NK-92 (cell line): ENCODE data around the gene H6PD.
"Not testable (repeated sequence)": the region's sequence is repeated elsewhere in the genome, so short reads cannot be mapped to it uniquely, and the experiment has no call there.

Experiments
- DNase-seq: peaks from one replicate; lab custom pipeline; 2025; ENCODE audit not compliant: unreplicated experiment; lab: John Stamatoyannopoulos, UW

H6PD gene

DNA sequence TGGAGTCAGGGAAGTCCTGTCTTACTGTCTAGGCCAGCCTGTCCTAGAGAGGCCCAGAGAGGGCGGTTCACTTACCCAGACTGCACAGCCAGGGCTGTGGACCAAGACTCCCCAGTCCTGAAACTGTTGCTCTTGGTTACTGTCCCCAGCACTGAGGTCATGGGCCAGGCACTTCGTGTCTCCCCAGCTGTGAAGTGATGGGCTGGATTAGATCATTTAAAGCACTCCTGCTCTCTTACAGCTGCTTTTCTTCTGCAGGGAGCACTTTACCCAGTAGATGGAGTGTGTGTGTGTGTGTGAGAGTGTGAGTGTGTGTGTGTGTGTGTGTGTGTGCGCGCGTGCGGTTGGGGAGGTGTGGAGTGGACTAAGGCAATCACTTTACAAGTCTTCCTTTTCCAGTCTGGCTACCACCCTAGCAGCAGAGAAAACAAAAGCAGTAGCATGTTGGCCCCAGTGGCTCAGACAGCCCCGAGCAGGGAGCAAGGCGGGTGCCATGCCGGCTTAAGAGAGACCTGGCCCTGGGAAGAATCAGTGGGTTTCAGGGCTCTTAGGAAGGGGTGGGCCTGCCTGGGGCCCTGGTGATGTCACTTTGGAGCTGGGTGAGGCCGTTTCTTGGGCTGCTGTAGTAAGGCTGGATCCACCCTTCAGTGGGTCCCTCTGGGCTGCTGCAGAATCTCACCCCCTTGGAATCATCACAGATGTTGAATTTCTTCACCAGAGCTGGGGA lies 60.5 kb downstream of the H6PD start:
- DNase-seq: no peak

- DNase-seq: no peak
Observed at GRCh38 chr1:9295884-9296283, 61.3 kb downstream of the H6PD start.

- DNase-seq: no peak
Observed at GRCh38 chr1:9296850-9297249, 62.3 kb downstream of the H6PD start.

DNA sequence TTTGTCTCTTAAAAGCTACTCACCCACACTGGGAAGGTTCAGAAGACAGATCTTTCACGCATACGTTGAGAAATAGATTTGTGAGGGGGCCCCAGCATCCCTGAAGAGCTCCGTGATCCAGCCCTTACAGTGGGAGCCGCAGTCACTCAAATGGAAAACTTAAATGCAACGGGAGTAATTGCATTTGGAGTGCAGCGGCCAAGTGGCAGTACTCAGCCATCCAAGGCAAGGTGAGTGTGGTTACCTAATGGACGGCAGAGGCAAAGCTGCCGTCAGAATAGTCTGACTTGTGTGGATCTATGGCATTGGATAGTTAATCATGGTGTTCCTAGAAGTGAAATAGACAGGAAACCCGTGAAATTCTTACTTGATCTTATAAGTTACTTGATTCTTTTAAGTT lies 63.3 kb downstream of the H6PD start:
- no peak for DNase-seq

- no peak for DNase-seq
Observed at GRCh38 chr1:9298282-9298681, 63.7 kb downstream of the H6PD start.

GRCh38 chr1:9299571-9300541 lies 65.3 kb downstream of the H6PD start:
- not testable (repeated sequence) for DNase-seq

DNA sequence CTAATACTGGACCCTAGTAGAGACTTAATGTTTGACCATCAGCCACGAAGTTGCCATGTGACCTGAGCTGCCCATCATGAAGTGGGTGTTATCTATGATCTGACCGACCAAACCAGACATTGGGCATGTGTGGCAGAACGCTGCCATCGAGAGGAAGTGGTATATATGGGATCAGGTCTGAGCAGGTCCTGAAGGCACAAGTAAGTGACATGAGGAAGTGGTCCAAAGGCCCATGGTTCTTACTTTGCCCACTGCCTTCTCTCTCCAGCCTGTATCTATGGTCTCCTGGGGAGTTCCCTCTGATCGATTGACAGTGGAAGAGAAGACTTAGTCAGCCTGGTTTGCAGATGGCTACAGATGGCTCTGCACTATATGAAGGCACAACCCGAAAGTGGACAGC lies 66.0 kb downstream of the H6PD start:
- no peak for DNase-seq

GRCh38 chr1:9302745-9303524 lies 68.4 kb downstream of the H6PD start:
- DNase-seq: no peak

DNA sequence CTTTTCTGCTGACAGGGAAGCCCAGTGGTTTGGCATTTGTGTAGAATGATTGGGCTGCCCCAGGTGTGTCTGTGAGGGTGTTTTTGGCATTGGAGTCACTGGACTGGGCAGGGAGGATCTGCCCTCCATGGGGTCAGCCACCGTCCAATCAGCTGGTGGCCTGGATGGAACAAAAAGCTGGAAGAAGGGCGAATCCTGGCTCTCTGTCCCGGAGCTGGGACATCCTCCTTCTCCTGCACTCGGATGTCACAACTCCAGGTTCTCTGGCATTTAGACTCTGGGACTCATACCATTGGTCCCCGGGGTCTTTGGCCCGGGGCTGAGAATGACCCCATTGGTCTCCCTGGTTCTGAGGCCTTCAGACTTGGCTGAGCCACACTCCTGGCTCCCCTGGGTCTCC lies 69.3 kb downstream of the H6PD start:
- DNase-seq: no peak

GRCh38 chr1:9305216-9305615 lies 70.6 kb downstream of the H6PD start:
- no peak for DNase-seq

- no peak for DNase-seq
Observed at GRCh38 chr1:9306006-9306405, 71.4 kb downstream of the H6PD start.

DNA sequence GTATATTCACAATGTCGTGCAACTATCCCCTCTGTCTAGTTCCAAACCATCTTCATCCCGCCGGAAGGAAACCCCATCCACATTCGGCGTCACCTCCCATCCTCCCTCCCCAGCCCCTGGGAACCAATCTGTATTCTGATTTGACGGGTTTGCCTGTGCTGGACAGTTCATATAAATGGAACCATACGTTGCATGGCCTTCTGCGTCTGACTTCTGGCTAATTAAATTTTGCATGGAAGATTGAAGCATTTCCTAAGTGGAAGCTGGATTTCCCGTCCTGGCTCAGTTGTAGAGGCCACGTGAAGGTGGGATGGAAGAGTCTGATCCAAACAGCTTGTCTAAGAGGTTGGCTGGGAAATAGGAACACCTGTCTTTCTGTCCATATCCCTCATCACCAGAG lies 72.7 kb downstream of the H6PD start:
- DNase-seq: no peak

DNA sequence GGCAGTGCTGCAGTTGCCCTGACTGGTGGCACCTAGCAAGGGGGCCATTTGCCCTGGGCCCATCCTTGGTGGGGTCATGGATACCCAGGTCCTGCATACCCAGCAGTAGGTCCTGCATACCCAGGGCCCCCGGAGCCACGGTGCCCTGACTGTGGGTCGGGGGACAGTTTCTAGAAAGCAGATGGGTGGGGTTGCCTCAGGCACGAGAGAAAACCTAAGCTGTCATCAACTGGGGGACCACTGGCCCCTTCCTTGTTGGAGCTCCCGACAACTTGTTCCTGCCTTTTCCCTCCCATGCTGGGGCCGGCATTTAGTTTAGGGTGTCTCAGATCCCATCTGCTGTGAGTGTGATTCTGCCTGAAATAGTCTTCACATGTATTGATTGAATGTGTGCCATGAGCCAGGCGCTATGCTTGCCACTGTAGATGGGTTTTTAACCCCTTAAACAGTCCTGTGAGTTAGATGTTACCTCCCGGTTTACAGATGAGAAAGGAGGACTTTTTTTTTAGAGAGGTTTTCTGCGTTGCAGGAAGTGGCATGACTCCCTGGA lies 73.7 kb downstream of the H6PD start:
- no peak for DNase-seq

DNA sequence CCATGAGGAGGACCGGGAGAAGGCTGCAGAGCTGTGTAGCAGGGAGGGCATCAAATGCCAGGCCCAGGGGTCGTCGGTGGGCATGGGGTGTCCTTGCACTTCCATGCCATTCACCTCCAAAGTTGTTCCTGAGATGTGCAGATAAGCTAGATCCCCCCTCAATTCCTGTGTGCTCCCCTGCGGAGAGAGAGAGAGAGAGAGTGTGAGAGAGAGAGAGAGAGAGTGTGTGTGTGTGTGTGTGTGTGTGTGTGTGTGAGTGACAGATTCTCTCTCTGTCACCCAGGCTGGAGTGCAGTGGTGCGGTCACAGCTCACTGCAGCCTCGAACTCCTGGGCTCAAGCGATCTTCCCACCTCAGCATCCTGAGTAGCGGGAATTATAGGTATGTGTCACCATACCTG lies 74.5 kb downstream of the H6PD start:
- no peak for DNase-seq

GRCh38 chr1:9309991-9310390 lies 75.4 kb downstream of the H6PD start:
- DNase-seq: no peak

DNA sequence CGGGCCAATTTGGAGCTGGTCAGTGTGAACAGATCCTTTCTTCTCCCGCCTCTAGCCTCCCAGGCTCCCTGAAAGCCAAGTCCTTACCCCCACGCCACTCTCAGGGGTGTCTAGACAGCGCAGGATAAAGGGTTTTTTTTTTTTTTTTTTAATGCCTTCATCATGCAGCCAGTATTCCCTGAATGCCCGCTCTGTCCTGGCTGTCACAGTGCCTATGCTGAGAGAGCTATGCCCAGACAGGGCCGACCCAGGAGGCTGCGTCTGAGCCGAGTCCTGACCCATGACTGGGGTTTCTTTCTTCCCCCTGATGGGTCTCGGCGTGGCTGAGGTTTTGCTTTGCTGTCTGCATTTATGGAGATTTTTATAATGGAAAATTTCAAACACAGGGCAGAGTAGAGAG lies 76.5 kb downstream of the H6PD start:
- no peak for DNase-seq

DNA sequence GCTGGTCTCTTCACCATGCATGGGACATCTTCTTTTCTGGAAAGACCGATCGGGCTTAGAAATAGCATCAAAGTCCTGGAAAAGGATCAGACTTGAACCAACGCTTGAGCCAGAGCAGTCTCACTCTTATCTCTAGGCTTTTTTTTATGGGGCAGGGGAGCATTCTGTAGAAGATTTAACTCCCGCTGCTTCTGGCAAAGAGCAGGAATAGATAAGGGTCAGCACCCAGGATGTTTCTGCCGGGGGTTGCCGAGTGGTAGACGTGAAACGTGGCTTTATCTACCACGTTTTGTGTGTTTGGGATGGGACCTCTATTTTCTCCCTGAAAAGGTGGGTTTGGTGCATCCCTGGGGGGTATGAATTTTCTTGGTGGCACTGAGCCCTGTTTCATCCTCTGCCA lies 76.9 kb downstream of the H6PD start:
- no peak for DNase-seq

GRCh38 chr1:9312168-9312720 lies 77.7 kb downstream of the H6PD start:
- no peak for DNase-seq

DNA sequence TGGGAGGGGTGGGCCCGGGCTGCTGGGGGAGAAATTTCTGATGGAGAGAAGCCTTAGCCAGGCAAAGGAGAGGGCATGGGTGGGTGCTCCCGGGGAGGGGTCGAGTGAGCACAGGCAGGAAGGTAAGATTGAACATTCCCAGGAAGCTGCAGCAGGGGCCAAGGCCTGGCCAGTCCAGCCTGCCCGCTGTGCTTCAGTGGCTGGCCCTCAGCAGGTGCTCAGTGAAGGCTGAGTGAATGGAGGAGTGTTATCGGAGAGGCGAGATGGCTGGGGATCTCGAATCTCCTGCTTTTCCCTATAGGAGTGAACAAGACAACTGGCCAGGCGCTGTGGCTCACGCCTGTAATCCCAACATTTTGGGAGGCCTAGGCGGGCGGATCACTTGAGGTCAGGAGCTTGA lies 79.0 kb downstream of the H6PD start:
- no peak for DNase-seq

- DNase-seq: no peak
Observed at GRCh38 chr1:9314111-9314510, 79.5 kb downstream of the H6PD start.
